GM18858 (cell line): ENCODE results near the gene STK32C.

Experiments
- ATAC-seq: cut with Tn5 transposase; IDR thresholded peaks from one replicate; pipeline ENCODE4 v1.9.1; 2021; ENCODE audit not compliant: unreplicated experiment

The STK32C gene

DNA sequence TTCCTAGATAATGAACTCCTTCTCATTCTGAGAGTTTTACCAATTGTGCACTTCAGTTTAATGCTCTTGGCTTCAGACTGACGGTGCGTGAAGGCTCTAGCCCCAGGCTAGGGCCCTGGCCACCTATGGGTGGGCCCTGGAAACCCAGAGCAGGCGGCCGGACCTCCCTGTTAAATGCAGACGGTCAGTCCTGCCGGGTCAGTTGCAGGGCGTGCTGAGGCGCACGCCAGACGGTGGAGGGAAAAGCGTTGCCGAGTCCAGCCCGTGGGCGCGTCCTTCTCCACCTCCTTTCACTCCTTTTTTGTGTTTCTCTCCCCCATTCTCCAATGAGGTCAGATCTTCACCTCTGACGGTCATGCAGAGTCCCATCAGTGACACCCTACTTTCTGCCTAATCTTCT lies 118.7 kb downstream of the STK32C start:
- ATAC-seq, result no peak

GRCh38 chr10:132188331-132188730 lies 119.4 kb downstream of the STK32C start:
- ATAC-seq, result no peak

- ATAC-seq, result no peak
Observed at GRCh38 chr10:132187430-132188138, 120.2 kb downstream of the STK32C start.

DNA sequence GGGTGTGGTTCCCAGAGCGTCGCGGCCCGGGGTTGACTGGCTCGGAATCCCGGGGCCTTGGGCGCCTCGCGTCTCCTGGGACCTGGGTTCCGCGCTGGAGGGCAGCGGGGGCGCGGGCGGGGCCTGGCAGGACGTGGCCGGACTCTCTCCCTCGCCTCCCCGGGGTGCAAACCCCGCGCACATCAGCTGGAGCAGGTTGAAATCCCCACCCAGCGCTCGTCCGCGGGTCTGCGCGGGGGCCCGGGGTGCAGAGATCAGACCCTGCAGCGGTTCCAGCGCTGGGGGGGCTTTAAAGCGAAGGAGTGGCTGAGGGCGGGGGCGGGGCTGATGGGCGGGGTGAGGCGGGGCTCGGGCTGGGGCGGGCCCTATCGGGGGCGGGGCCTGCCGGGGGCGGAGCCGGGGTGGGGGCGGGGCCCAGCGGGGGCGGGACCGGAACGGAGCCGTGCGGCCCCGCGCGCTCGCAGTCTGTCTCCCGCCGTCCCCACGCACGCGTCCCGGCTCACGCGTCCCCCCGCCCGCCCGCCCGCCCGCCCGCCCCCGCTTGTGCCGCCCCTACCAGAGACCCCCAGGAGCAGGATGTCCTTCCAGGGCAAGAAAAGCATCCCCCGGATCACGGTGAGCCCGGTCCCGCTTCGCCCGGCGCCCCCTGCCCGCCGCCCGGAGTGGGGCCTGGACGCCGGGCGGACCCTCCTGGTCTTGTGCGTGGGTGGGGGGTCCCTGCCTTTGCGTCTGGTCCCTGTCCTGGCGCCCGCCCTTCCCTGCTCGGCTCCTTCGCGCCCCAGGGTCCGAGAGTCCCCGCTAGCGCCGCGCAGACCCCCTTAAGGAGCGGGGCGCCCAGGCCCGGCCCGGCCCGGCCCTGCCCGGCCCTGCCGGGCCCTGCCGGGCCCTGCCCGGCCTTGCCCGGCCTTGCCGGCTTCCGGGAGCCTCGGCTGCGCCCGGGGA lies 121.0 kb downstream of the STK32C start, which contains the start of gene DPYSL4:
DPYSL4 (plus strand) TSS at position 461 of the 942 bp plus-strand sequence; CDS start at position 577, 116 bp downstream.
- no peak for ATAC-seq

DNA sequence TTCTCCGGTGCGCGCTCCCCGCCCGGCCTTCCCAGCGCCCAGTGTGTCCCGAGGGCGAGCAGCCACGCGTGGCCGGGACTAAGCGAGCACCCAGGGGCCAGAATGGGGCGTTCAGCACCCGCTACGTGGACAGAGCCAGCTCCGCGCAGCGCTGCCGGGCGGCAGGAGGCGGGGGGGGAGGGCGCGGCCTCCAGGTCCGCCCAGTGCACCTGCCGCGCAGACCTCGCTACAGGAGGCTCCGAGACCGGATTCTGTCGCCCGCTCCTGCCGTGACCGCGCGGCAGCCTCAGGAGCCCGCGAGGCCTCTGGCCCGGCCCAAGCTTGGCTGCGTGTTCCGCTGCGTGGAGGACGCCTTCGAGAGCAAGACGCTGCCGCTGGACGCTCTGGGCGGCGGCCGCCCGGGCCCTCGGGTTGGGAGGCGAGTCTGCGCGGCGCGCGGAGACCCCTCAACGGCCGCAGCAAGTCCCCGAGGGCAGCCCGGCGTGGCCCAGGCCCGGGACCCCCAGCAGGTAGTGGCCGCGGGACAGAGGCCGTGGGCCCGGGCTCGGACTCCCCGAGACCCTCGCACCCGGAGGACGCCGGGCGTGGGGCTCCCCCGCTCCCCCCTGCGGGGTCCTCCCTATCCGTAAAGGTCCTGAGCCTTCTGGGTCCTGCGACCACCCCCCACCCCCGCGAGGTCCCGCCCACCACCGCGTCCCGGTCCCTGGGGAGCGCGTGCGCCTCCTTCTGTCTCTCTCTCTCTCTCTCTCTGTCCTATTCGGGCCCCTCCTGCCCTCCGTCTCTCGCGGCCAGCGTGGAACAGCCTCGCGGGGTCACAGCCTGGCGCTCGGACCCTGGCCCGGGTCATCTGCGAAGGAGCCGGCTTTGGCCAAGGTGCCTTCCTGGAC lies 121.9 kb downstream of the STK32C start:
- no peak for ATAC-seq

GRCh38 chr10:132184816-132185593 lies 122.7 kb downstream of the STK32C start:
- ATAC-seq, result no peak

GRCh38 chr10:132183046-132183445 lies 124.7 kb downstream of the STK32C start:
- ATAC-seq, result no peak

DNA sequence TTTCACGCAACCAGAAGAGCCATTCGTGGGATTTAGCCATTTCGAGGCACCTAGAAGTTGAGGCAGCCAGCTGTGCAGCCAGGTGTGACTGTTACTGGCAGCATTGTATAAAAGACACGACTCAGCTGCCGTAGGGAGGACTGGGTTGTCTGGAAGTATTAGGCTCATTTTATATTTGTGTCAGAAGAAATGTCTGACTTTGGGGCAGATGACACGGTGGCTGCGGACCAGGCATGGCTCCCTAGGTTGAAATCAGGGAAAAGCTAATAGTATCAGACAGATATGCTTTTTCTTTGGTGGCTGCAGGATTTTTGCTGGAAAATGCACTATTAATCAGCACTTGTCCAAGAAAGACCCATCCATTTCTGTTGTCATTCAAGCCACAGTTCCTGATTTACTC lies 125.2 kb downstream of the STK32C start:
- ATAC-seq, result no peak

GRCh38 chr10:132181691-132182425 lies 125.9 kb downstream of the STK32C start:
- no peak for ATAC-seq

GRCh38 chr10:132180736-132181135 lies 127.0 kb downstream of the STK32C start:
- ATAC-seq, result no peak

GRCh38 chr10:132179551-132180392 lies 128.0 kb downstream of the STK32C start:
- ATAC-seq, result no peak

DNA sequence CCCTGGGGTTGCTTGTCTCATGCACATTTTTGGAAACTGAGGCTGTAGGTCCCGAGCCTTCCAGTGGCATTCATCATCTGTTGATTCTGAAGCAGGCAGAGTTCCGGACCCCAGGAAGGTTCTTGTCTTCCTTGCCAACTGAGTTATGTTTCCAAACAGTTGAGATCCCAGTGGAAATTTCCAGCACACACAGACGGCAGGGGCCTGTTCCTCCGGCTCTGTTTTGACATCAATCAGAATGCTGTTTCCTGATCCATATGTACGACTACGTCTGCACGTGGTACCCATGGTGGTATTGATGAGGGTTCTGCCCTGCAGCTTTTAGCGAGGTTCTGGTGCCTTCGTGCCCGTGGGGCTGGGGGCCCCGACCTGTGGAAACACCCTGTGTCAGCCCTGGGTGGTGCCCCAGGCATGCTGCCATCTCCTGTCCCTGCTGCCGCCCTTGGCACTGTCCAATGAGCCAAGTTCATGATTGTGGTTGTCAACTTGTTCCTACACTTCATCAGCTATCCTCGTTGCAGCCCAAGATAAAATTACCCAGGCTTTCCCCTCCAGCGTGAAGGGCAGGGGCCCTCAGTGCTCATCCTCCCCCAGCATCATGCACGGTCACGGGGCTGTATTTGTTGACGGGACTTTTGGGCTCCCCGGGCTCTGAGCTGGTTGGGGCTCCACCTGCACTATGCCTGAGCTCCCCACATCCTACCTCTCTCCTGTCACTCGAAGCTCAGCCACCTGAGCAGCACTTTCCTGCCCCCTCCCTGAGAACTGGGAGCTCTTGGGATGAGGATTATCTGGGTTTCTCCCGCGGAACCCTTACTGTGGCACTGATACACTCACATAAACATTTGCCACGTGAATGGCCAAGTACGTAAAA lies 128.8 kb downstream of the STK32C start:
- ATAC-seq, result no peak

DNA sequence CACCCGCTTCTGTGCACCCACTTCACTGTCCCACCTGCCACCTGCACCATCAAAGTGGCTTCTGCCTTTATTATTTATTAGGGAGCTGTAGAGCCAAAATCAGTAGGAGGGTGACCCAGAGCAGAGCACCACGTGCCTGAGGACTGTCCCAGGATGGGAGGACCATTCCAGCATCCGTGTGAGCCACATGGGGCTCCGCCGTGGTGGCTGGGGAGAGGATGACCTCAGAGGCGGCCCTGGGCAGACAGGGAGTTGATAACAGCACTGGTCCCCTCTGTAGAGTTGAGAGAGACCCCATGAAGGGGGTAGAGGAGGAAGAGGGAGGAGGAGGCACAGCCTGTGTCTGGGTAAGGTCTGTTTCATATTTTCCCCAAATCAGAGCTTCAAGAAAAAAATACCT lies 129.7 kb downstream of the STK32C start:
- no peak for ATAC-seq

- no peak for ATAC-seq
Observed at GRCh38 chr10:132176623-132177500, 130.9 kb downstream of the STK32C start.

GRCh38 chr10:132175907-132176581 lies 131.7 kb downstream of the STK32C start:
- no peak for ATAC-seq

DNA sequence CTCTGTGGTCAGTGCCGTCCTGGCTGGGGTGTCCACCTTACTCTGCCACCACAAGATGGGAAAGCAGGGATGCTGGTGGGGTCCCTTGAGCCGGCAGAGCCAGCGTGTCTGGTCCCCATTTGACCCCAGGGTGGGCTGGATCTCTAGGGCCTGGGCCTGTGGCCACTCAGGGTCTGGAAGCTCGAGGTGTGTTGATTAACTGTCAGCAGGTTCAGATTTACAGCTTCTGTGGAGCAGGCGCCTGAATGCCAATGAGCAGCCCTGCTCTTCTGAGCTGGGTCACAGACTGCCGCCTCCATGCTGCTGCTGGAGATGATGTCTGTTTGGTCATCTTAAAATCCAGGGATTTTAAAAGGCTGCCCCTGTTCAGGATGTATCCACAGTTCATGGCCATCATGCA lies 132.3 kb downstream of the STK32C start:
- ATAC-seq, result no peak
